IPS-NIHi7 (cell line): ENCODE results near the gene CHST11.

ENCODE experiments used
- DNase-seq: peaks from one replicate; pipeline ENCODE4 v3.0.0; 2012; ENCODE audit warnings: mixed read lengths; ENCODE audit errors: extremely low spot score

Gene CHST11

GRCh38 chr12:104761091-104761490 lies 304.3 kb downstream of the CHST11 start:
- DNase-seq, result peak; percentile 48

- peak; percentile 4 for DNase-seq
These were observed 304.9 kb downstream of the CHST11 start for GRCh38 chr12:104761611-104762010.

GRCh38 chr12:104763168-104763805 lies 306.5 kb downstream of the CHST11 start:
- DNase-seq, result peak; percentile 5

GRCh38 chr12:104764225-104765091 lies 307.7 kb downstream of the CHST11 start:
- DNase-seq, result no peak

- DNase-seq, result no peak
These were observed 310.5 kb downstream of the CHST11 start for GRCh38 chr12:104767261-104767660.

- no peak for DNase-seq
These were observed 311.3 kb downstream of the CHST11 start for GRCh38 chr12:104768033-104768432.

- DNase-seq, result no peak
These were observed 312.4 kb downstream of the CHST11 start for GRCh38 chr12:104769144-104769561.

- no peak for DNase-seq
These were observed 315.6 kb downstream of the CHST11 start for GRCh38 chr12:104772336-104772735.

GRCh38 chr12:104775731-104776231 lies 319.0 kb downstream of the CHST11 start:
- no peak for DNase-seq

- no peak for DNase-seq
These were observed 322.4 kb downstream of the CHST11 start for GRCh38 chr12:104779134-104779533.

GRCh38 chr12:104782296-104782695 lies 325.5 kb downstream of the CHST11 start:
- DNase-seq, result no peak

- no peak for DNase-seq
These were observed 327.8 kb downstream of the CHST11 start for GRCh38 chr12:104784592-104784991.

GRCh38 chr12:104785886-104786285 lies 329.1 kb downstream of the CHST11 start:
- no peak for DNase-seq

GRCh38 chr12:104786352-104786751 lies 329.6 kb downstream of the CHST11 start:
- no peak for DNase-seq

- peak; percentile 85 for DNase-seq
These were observed 332.1 kb downstream of the CHST11 start for GRCh38 chr12:104788840-104789271.

GRCh38 chr12:104790296-104791125 lies 333.8 kb downstream of the CHST11 start:
- DNase-seq, result peak; percentile 72

GRCh38 chr12:104792570-104792969 lies 335.8 kb downstream of the CHST11 start:
- no peak for DNase-seq

- DNase-seq, result no peak
These were observed 336.5 kb downstream of the CHST11 start for GRCh38 chr12:104793285-104793684.

GRCh38 chr12:104793968-104794367 lies 337.2 kb downstream of the CHST11 start:
- DNase-seq, result no peak

- DNase-seq, result no peak
These were observed 339.7 kb downstream of the CHST11 start for GRCh38 chr12:104796475-104796862.

- no peak for DNase-seq
These were observed 342.7 kb downstream of the CHST11 start for GRCh38 chr12:104799458-104799857.

GRCh38 chr12:104801005-104801404 lies 344.3 kb downstream of the CHST11 start:
- no peak for DNase-seq
